SK-N-SH (cell line): ENCODE results near the gene RNF133. TPM values are rescaled to one million over a fixed set of nuclear protein-coding genes. Genes with fewer than 3 reads are reported as not detected.

Experiments
- CTCF ChIA-PET: fragments of 300-600, 350-600 bp; formaldehyde crosslinking; extraction: SDS; loops from one replicate; lab custom pipeline; 2021; lab: Yijun Ruan, JAX
- POLR2A ChIA-PET: fragments of 350-600 bp; sonication (Branson Sonifier 250); formaldehyde crosslinking; extraction: SDS; loops from one replicate; lab custom pipeline; 2020; ENCODE audit warnings: antibody characterized with exemption, inconsistent platforms; lab: Yijun Ruan, JAX
- DNase-seq: peaks from one replicate; pipeline ENCODE4 v3.0.0; 2012
- H2AFZ ChIP-seq: fragments of 200-600 bp; sonication (generic); 2 replicates; pipeline ENCODE4 v1.8.1; 2016; ENCODE audit warnings: antibody characterized with exemption, mild to moderate bottlenecking, low read depth
- H3F3A ChIP-seq: fragments of 200-600 bp; sonication (generic); replicated peaks from 2 replicates; pipeline ENCODE3; 2016; ENCODE audit warnings: antibody characterized with exemption, mild to moderate bottlenecking; ENCODE audit not compliant: insufficient read depth
- H3K27ac ChIP-seq, 2 experiments: fragments of 200-500 bp in 1 of 2; fragments of 200-600 bp in 1 of 2; sonication (Bioruptor generic) in 1 of 2; sonication (generic), shearing (Covaris generic) in 1 of 2; 2 replicates each; pipeline versions ENCODE4 v1.5.1 to v1.6.1; 2014 to 2016; ENCODE audit warnings: low read depth in 2 of 2, inconsistent platforms in 1 of 2, low read length in 1 of 2, mild to moderate bottlenecking in 1 of 2, mixed read lengths in 1 of 2
- H3K27me3 ChIP-seq: fragments of 200-600 bp; sonication (generic), shearing (Covaris generic); 2 replicates; pipeline ENCODE4 v1.6.1; 2016; ENCODE audit warnings: mixed run types; ENCODE audit not compliant: insufficient read depth
- H3K36me3 ChIP-seq, 2 experiments: fragments of 200-500 bp in 1 of 2; fragments of 200-600 bp in 1 of 2; sonication (Bioruptor generic) in 1 of 2; sonication (generic) in 1 of 2; replicated peaks in 1 of 2; 2 replicates each; pipeline versions ENCODE3 to v1.5.1; 2014 to 2016; ENCODE audit warnings: low read length in 1 of 2, mild to moderate bottlenecking in 1 of 2; ENCODE audit not compliant: insufficient read depth in 2 of 2, control insufficient read depth in 1 of 2
- H3K4me1 ChIP-seq, 2 experiments: fragments of 200-500 bp in 1 of 2; fragments of 200-600 bp in 1 of 2; sonication (Bioruptor generic) in 1 of 2; sonication (generic), shearing (Covaris generic) in 1 of 2; 2 replicates each; pipeline versions ENCODE4 v1.5.1 to v1.6.1; 2014 to 2016; ENCODE audit warnings: low read depth in 1 of 2, low read length in 1 of 2, mixed run types in 1 of 2; ENCODE audit not compliant: insufficient read depth in 2 of 2, control insufficient read depth in 1 of 2
- H3K4me2 ChIP-seq: fragments of 200-600 bp; sonication (generic), shearing (Covaris generic); 2 replicates; pipeline ENCODE4 v1.6.1; 2017; ENCODE audit warnings: mixed run types
- H3K4me3 ChIP-seq, 2 experiments: fragments of 200-500 bp in 1 of 2; fragments of 200-600 bp in 1 of 2; sonication (Bioruptor generic) in 1 of 2; sonication (generic), shearing (Covaris generic) in 1 of 2; 2 replicates each; pipeline versions ENCODE4 v1.5.1 to v1.8.1; 2014 to 2016; ENCODE audit warnings: low read depth in 2 of 2, inconsistent platforms in 1 of 2, low read length in 1 of 2, mild to moderate bottlenecking in 1 of 2, mixed read lengths in 1 of 2, moderate library complexity in 1 of 2
- H3K79me2 ChIP-seq: fragments of 200-600 bp; sonication (generic); 2 replicates; pipeline ENCODE4 v1.8.1; 2017; ENCODE audit warnings: mild to moderate bottlenecking; ENCODE audit not compliant: insufficient read depth
- H3K9ac ChIP-seq: fragments of 200-600 bp; sonication (generic); 2 replicates; pipeline ENCODE4 v1.6.1; 2017; ENCODE audit warnings: mixed run types
- H3K9me2 ChIP-seq: fragments of 200-600 bp; sonication (generic); 2 replicates; pipeline ENCODE4 v1.6.1; 2017; ENCODE audit warnings: mixed run types
- H3K9me3 ChIP-seq: fragments of 200-600 bp; sonication (generic); 2 replicates; pipeline ENCODE4 v1.6.1; 2017; ENCODE audit warnings: mixed run types, mild to moderate bottlenecking, moderate library complexity
- H4K20me1 ChIP-seq: fragments of 200-600 bp; sonication (generic); 2 replicates; pipeline ENCODE4 v1.6.1; 2017; ENCODE audit warnings: mild to moderate bottlenecking, mixed run types; ENCODE audit not compliant: insufficient read depth
- ELF1 ChIP-seq: IDR thresholded peaks from 2 replicates; pipeline ENCODE4 v1.4.0; 2012
- EZH2phosphoT487 ChIP-seq: fragments of 200-600 bp; sonication (generic); IDR thresholded peaks from 2 replicates; pipeline ENCODE4 v1.6.1; 2017; ENCODE audit warnings: low read depth, mixed run types, mild to moderate bottlenecking, antibody characterized with exemption, moderate library complexity, borderline replicate concordance
- FOXM1 ChIP-seq: IDR thresholded peaks from 2 replicates; pipeline ENCODE4 v1.4.0; 2012; ENCODE audit warnings: low read depth, mild to moderate bottlenecking
- GATA2 ChIP-seq: sonication (generic); formaldehyde crosslinking; IDR thresholded peaks from 2 replicates; pipeline ENCODE4 v1.5.0; 2020; ENCODE audit warnings: mild to moderate bottlenecking, missing genetic modification reagents
- MXI1 ChIP-seq: IDR thresholded peaks from 2 replicates; pipeline ENCODE4 v1.6.1; 2012; ENCODE audit warnings: mild to moderate bottlenecking, low read depth, low read length, improper control_type of control experiment
- NFIC ChIP-seq: IDR thresholded peaks from 2 replicates; pipeline ENCODE4 v1.4.0; 2012; ENCODE audit warnings: borderline replicate concordance
- RCOR1 ChIP-seq: fragments of 150-350 bp; IDR thresholded peaks from 2 replicates; pipeline ENCODE4 v1.6.1; 2017; ENCODE audit warnings: antibody characterized with exemption, low read length
- RFX5 ChIP-seq: IDR thresholded peaks from 2 replicates; pipeline ENCODE4 v1.6.1; 2012; ENCODE audit warnings: mild to moderate bottlenecking, improper control_type of control experiment, low read length
- SIN3A ChIP-seq: IDR thresholded peaks from 2 replicates; pipeline ENCODE4 v1.6.1; 2012; ENCODE audit warnings: low read depth, mild to moderate bottlenecking, low read length, moderate library complexity, borderline replicate concordance
- SMC3 ChIP-seq: IDR thresholded peaks from 2 replicates; pipeline ENCODE4 v1.6.1; 2012; ENCODE audit warnings: low read depth, low read length, improper control_type of control experiment
- TCF12 ChIP-seq: IDR thresholded peaks from 2 replicates; pipeline ENCODE4 v1.4.0; 2012
- TEAD4 ChIP-seq: IDR thresholded peaks from 2 replicates; pipeline ENCODE4 v1.4.0; 2012; ENCODE audit warnings: mild to moderate bottlenecking, borderline replicate concordance; ENCODE audit not compliant: insufficient read depth
- WGBS: methylation state at CpG from one replicate; pipeline ENCODE4 v1.1.6; 2017; ENCODE audit warnings: low lambda C conversion rate; 5-methylcytosine and 5-hydroxymethylcytosine counted together
- polyA plus RNA-seq, 3 experiments: library from polyadenylated mRNA; depleted of rRNA; stranded (reverse); fragments of >200 nt; gene quantifications; 2 replicates each; pipeline ENCODE4 v1.2.3, GENCODE V29; 2012
- TF ChIP-seq, protein P1 (sequence below): fragments of 150-350 bp; IDR thresholded peaks from 2 replicates; pipeline ENCODE4 v1.6.1; 2017; ENCODE audit warnings: antibody characterized with exemption, low read length, low read depth, borderline replicate concordance
- TF ChIP-seq, protein P2 (sequence below): IDR thresholded peaks from 2 replicates; pipeline ENCODE4 v1.4.0; 2012; ENCODE audit warnings: low read depth, borderline replicate concordance
- TF ChIP-seq, protein P3 (sequence below): IDR thresholded peaks from 2 replicates; pipeline ENCODE4 v1.6.1; 2012; ENCODE audit warnings: mild to moderate bottlenecking, low read depth, low read length, moderate library complexity
- TF ChIP-seq, protein P4 (sequence below): fragments of 150-350 bp; IDR thresholded peaks from 2 replicates; pipeline ENCODE4 v1.6.1; 2016; ENCODE audit warnings: mild to moderate bottlenecking, low read depth, low read length
- TF ChIP-seq, protein P5 (sequence below): IDR thresholded peaks from 2 replicates; pipeline ENCODE4 v1.4.0; 2012; ENCODE audit warnings: low read depth
- TF ChIP-seq, protein P6 (sequence below): IDR thresholded peaks from 2 replicates; pipeline ENCODE4 v1.4.0; 2012; ENCODE audit warnings: low read depth, borderline replicate concordance

RNF133 gene
- polyA plus RNA-seq, 1 of the 3 experiments (the other 2 are of a cell fraction) = 0.03 TPM

DNA sequence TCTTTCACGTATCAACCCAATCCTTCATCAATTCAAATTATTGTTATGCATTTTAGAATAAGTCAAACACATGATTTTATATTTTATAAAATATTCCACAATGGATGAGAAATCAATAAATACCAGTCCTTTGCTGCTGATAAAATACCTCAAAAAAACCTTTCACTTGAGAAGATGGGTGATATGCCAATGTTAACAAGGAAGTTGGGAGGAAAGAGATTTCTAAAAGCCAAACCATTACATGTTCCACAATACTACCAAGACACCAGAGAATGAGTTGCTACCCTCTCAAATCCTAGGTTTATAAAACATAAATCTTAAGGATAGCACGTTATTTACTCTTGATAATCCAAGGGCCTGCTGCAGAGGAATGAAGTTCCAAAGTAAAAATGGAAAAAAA lies 14.4 kb downstream of the RNF133 start:
- ChIA-PET CTCF (no interaction called here), POLR2A (no interaction called here)
- no peak for DNase-seq
- H3K27ac ChIP-seq = no peak overlapping the region
- no peaks in the 10 kb centered on the region for H3K4me1 ChIP-seq
- no peaks in the 10 kb centered on the region for H3K36me3 ChIP-seq
- no peaks in the 10 kb centered on the region for H3K9me2 ChIP-seq
- H2AFZ ChIP-seq = no peak overlapping the region
- H3K9ac ChIP-seq = no peak overlapping the region
- no peaks in the 10 kb centered on the region for H3F3A ChIP-seq
- TF ChIP-seq, protein P1, sequence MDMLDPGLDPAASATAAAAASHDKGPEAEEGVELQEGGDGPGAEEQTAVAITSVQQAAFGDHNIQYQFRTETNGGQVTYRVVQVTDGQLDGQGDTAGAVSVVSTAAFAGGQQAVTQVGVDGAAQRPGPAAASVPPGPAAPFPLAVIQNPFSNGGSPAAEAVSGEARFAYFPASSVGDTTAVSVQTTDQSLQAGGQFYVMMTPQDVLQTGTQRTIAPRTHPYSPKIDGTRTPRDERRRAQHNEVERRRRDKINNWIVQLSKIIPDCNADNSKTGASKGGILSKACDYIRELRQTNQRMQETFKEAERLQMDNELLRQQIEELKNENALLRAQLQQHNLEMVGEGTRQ = no peak
- TF ChIP-seq, protein P2, sequence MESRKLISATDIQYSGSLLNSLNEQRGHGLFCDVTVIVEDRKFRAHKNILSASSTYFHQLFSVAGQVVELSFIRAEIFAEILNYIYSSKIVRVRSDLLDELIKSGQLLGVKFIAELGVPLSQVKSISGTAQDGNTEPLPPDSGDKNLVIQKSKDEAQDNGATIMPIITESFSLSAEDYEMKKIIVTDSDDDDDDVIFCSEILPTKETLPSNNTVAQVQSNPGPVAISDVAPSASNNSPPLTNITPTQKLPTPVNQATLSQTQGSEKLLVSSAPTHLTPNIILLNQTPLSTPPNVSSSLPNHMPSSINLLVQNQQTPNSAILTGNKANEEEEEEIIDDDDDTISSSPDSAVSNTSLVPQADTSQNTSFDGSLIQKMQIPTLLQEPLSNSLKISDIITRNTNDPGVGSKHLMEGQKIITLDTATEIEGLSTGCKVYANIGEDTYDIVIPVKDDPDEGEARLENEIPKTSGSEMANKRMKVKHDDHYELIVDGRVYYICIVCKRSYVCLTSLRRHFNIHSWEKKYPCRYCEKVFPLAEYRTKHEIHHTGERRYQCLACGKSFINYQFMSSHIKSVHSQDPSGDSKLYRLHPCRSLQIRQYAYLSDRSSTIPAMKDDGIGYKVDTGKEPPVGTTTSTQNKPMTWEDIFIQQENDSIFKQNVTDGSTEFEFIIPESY = no peak
- TF ChIP-seq, protein P3, sequence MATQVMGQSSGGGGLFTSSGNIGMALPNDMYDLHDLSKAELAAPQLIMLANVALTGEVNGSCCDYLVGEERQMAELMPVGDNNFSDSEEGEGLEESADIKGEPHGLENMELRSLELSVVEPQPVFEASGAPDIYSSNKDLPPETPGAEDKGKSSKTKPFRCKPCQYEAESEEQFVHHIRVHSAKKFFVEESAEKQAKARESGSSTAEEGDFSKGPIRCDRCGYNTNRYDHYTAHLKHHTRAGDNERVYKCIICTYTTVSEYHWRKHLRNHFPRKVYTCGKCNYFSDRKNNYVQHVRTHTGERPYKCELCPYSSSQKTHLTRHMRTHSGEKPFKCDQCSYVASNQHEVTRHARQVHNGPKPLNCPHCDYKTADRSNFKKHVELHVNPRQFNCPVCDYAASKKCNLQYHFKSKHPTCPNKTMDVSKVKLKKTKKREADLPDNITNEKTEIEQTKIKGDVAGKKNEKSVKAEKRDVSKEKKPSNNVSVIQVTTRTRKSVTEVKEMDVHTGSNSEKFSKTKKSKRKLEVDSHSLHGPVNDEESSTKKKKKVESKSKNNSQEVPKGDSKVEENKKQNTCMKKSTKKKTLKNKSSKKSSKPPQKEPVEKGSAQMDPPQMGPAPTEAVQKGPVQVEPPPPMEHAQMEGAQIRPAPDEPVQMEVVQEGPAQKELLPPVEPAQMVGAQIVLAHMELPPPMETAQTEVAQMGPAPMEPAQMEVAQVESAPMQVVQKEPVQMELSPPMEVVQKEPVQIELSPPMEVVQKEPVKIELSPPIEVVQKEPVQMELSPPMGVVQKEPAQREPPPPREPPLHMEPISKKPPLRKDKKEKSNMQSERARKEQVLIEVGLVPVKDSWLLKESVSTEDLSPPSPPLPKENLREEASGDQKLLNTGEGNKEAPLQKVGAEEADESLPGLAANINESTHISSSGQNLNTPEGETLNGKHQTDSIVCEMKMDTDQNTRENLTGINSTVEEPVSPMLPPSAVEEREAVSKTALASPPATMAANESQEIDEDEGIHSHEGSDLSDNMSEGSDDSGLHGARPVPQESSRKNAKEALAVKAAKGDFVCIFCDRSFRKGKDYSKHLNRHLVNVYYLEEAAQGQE = no peak
- no peak for TF ChIP-seq TEAD4
- TF ChIP-seq, protein P4, sequence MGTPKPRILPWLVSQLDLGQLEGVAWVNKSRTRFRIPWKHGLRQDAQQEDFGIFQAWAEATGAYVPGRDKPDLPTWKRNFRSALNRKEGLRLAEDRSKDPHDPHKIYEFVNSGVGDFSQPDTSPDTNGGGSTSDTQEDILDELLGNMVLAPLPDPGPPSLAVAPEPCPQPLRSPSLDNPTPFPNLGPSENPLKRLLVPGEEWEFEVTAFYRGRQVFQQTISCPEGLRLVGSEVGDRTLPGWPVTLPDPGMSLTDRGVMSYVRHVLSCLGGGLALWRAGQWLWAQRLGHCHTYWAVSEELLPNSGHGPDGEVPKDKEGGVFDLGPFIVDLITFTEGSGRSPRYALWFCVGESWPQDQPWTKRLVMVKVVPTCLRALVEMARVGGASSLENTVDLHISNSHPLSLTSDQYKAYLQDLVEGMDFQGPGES = no peak
- TF ChIP-seq EZH2phosphoT487 = no peak
- no peak for TF ChIP-seq RCOR1
- no peak for TF ChIP-seq ELF1
- no peak for TF ChIP-seq SMC3
- no peak for TF ChIP-seq RFX5
- TF ChIP-seq GATA2 = no peak
- TF ChIP-seq, protein P5, sequence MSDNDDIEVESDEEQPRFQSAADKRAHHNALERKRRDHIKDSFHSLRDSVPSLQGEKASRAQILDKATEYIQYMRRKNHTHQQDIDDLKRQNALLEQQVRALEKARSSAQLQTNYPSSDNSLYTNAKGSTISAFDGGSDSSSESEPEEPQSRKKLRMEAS = no peak
- TF ChIP-seq, protein P6, sequence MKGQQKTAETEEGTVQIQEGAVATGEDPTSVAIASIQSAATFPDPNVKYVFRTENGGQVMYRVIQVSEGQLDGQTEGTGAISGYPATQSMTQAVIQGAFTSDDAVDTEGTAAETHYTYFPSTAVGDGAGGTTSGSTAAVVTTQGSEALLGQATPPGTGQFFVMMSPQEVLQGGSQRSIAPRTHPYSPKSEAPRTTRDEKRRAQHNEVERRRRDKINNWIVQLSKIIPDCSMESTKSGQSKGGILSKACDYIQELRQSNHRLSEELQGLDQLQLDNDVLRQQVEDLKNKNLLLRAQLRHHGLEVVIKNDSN = no peak
- TF ChIP-seq SIN3A = no peak
- no peak for TF ChIP-seq MXI1
- no peak for TF ChIP-seq TCF12
- no peak for TF ChIP-seq NFIC
- no peak for TF ChIP-seq FOXM1
- no peak overlapping the region for H3K4me2 ChIP-seq
- H4K20me1 ChIP-seq = no peaks in the 10 kb centered on the region
- H3K79me2 ChIP-seq = no peaks in the 10 kb centered on the region
- WGBS = 3% methylated on average over 2 of the region's 2 CpGs
- H3K27me3 ChIP-seq = no peaks in the 10 kb centered on the region
- no peak overlapping the region for H3K4me3 ChIP-seq
- H3K9me3 ChIP-seq = no peaks in the 10 kb centered on the region
